Measurements from ENCODE around the gene NXPH3. TPM values are rescaled to one million over a fixed set of nuclear protein-coding genes. Genes with fewer than 3 reads are reported as not detected.

NXPH3 gene
- total and polyA plus RNA-seq, 2 of the 13 experiments (the other 11 are each of a cell fraction or from before 2014, with no cell fraction given), result 0.04 to 0.58 TPM

- TF ChIP-seq ZNF501 (CRISPR knock-in tag; IDR thresholded peaks at IDR 0.05) (peak; percentile 54), ZNF121 (CRISPR knock-in tag; IDR thresholded peaks at IDR 0.05) (peak; percentile 91), TBP (CRISPR knock-in tag; IDR thresholded peaks at IDR 0.05) (no peak), ZNF362 (CRISPR knock-in tag; IDR thresholded peaks at IDR 0.05; ENCODE audit: borderline replicate concordance) (no peak), NFE2L1 (CRISPR knock-in tag; IDR thresholded peaks at IDR 0.05; ENCODE audit: borderline replicate concordance) (0 out of 2 replicates have a peak, but pooled peaks have one; percentile 35), SKIL (CRISPR knock-in tag; IDR thresholded peaks at IDR 0.05; ENCODE audit: borderline replicate concordance) (no peak), ZNF577 (CRISPR knock-in tag; IDR thresholded peaks at IDR 0.05; ENCODE audit: borderline replicate concordance, low read depth) (no peak), SNAI1 (CRISPR knock-in tag; IDR thresholded peaks at IDR 0.05; ENCODE audit: borderline replicate concordance) (no peak), ZSCAN9 (CRISPR knock-in tag; IDR thresholded peaks at IDR 0.05; ENCODE audit: borderline replicate concordance) (no peak), ZNF503 (CRISPR knock-in tag; IDR thresholded peaks at IDR 0.05) (no peak), CHCHD3 (CRISPR knock-in tag; IDR thresholded peaks at IDR 0.05) (no peak), ZNF883 (CRISPR knock-in tag; IDR thresholded peaks at IDR 0.05; ENCODE audit: not compliant biosample characterization) (peak; percentile 67), THAP9 (CRISPR knock-in tag; IDR thresholded peaks at IDR 0.05; ENCODE audit: borderline replicate concordance) (peak; percentile 38; the same call in 1 of the 2 replicates), SRY (CRISPR knock-in tag; IDR thresholded peaks at IDR 0.05) (no peak), HMGXB4 (CRISPR knock-in tag; IDR thresholded peaks at IDR 0.05; ENCODE audit: borderline replicate concordance in 1 of 2, low read depth in 1 of 2) (0 out of 4 replicates have a peak, but pooled peaks of 1 of the 2 experiments have one; percentile 21), ZNF253 (CRISPR knock-in tag; IDR thresholded peaks at IDR 0.05; ENCODE audit: borderline replicate concordance) (no peak), FOSL2 (CRISPR knock-in tag; IDR thresholded peaks at IDR 0.05) (no peak), PPARG (CRISPR knock-in tag; conservative IDR thresholded peaks at IDR 0.05) (no peak)
Measured at GRCh38 chr17:49576917-49577649, 1.4 kb downstream of the NXPH3 start (continued).

Data from HepG2 (cell line).